Activated T-cell treated with anti-CD3 and anti-CD28 coated beads for 24 hours (primary cell): ENCODE data around the gene RSPRY1.
"Not testable (repeated sequence)": the region's sequence is repeated elsewhere in the genome, so short reads cannot be mapped to it uniquely, and the experiment has no call there.

Experiments
- DNase-seq: peaks from one replicate; pipeline ENCODE4 v3.0.0-alpha.2; 2020; ENCODE audit warnings: low read depth

The RSPRY1 gene

DNA sequence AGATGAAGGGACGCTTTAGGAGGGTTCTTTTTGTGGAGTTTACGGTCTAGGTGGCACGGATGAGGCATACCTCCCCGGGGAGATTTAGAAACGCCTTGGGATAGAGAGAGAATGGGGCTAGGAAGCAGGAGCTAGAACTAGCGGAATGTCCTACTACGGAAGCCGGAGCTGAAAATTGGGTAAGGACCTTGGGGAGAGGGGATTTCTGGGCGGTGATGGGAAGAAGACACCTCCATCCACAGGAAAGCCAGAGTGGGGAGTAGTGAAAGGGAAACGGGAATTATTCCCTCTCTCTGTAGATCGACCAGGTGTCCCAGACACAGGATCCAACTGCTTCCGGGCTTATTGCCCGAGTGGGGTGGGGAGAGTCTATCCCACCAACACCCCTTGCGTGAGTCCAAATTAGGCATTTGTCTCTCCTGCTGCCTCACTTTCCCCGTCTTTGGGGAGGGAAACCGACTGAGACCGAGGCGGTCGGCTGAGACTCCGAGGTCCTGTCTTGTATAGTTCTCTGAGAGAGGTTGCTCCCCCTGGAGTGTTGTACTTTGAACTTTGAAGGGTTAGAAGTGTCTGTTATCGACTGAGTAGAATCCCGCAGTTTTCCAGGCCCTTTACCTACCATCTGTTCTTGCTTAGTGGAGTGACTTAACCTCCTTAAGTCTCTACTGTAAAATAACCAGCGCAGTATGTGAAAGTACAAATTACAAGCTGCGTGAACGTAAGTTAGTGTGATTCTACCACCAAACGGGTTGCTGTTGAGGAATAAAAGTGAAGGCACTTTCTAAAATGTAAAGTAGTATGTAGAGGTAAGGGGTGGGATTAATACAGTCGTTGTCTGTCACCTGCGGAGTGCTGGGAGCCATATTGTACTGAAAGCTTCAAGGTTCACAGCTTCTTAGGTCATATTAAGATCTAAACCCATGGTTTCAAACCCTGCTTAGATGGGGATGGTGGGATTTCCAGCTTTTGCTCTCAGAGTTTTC, 1.0 kb downstream of the RSPRY1 start:
- DNase-seq, result no peak

- not testable (repeated sequence) for DNase-seq
Observed at GRCh38 chr16:57187902-57188710, 2.0 kb downstream of the RSPRY1 start.

DNA sequence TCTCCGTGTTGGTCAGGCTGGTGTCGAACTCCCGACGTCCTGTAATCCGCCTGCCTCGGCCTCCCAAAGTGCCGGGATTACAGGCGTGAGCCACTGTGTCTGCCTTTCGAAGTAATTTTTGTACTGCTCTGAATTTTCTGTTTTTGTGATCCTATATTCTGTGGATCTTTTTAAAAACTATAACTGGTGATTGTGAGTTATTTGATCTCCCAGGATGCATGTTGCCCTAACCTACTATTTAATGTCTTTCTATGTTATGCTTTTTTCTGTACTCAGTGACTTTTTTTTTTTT, 2.5 kb downstream of the RSPRY1 start:
- no peak for DNase-seq

DNA sequence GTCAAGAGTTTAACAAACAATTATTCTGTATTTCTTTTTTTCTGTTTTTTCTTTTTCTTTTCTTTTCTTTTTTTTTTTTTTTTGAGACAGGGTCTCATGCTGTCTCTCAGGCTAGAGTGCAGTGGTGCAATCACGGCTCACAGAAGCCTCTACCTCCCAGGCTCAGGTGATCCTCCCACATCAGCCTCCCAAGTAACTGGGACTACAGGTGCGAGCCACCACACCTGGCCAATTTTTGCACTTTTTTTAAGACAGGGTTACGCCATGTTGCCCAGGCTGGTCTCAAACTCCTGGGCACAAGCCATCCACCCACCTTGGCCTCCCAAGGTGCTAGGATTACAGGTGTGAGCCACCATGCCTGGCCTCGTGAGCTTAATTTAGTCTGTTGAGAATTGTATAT, 3.4 kb downstream of the RSPRY1 start:
- DNase-seq, result not testable (repeated sequence)

- DNase-seq, result no peak
Observed at GRCh38 chr16:57190136-57190535, 4.0 kb downstream of the RSPRY1 start.

GRCh38 chr16:57191056-57191571, 5.0 kb downstream of the RSPRY1 start:
- no peak for DNase-seq

DNA sequence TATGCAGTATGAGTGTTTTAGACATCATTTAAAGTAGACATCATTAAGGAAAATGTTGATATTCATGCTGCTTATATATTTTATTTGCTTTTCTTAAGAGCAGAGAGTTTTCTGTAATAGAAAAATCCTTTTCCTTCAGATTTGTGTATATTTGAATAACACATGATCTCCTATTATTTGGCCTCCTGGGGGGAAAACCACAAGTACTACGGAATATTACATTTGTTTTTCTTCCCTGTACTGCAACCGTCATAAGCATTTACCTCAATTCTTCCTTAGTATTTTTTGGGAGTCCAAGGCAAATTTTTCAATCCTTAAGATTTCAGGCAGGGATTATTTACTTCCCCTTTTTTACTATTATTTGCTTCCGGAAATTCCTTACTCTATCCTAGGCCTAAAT, 6.0 kb downstream of the RSPRY1 start:
- no peak for DNase-seq

DNA sequence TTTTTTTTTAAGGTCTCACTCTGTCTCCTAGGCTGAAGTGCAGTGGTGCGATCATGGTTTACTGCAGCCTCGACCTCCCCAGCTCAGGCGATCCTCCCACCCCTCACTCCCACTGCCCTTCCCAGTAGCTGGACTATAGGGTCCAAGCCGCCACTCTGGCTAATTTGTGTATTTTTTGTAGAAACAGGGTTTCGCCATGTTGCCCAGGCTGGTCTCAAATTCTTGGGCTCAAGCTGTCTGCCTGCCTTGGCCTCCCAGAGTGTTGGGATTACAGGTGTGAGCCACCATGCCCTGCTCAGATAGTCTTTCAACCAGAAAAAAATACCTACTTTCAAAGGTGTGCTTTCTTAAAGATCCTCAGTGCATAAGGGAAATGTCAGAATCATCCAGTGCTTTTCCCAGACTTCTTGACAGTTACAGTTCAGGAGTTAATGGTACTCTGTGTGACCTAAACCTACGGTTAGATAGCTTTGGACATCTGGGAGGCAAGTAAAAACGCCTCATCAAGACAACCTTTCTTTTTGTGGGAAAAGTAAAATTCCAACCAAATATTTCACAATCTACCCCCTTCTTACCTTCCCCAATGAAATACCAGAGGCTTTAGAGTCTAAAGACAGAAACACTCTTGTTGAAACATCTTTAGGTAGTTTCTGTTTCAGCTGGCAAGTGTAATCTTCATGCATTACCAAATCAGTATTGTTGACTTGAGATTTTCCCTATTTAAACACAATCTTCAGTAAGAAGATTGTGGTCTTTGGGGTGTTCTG, 6.8 kb downstream of the RSPRY1 start:
- no peak for DNase-seq

DNA sequence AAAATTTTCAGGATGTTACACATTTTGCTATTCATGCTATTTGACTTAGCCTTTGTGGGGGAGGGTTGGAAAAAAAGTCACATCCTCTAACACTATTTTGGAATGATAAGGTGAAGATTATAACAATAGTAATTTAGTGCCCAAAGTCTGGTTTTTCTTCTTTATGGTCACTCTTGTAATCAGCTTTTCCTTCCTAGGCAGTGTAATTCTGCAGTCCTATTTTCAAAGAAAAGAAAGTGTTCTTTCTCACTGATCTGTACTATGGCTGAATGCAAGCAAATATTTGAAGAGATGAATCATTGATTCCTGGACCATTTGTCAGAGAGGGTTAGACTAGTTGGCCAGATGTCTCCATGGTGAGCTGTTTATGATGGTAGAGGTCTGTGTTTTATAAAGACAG, 8.4 kb downstream of the RSPRY1 start:
- DNase-seq, result no peak

- DNase-seq, result no peak
Observed at GRCh38 chr16:57196286-57196685, 10.2 kb downstream of the RSPRY1 start.

DNA sequence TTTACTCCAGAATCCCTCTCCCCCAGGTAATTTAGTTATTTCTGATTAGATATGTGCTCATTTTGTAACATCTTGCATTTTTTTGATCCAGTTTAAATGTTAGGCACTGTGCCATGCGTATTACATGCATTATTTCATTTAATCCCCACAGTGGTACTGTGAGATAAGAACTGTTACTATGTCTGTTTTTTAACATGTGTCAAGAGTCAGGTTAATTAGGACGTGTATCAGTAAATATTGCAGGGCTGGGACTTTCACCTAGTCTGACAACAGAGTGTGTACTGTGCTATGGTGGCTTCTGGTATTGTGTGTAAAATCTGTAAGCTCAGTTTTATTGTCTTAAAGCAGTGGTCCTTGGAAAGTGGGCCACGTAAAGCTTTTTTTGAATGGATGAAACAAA, 10.6 kb downstream of the RSPRY1 start:
- no peak for DNase-seq

- DNase-seq, result not testable (repeated sequence)
Observed at GRCh38 chr16:57200321-57200720, 14.2 kb downstream of the RSPRY1 start.

- DNase-seq, result not testable (repeated sequence)
Observed at GRCh38 chr16:57200926-57201325, 14.8 kb downstream of the RSPRY1 start.

GRCh38 chr16:57202095-57202886, 16.2 kb downstream of the RSPRY1 start:
- DNase-seq, result no peak

GRCh38 chr16:57203451-57203850, 17.3 kb downstream of the RSPRY1 start:
- no peak for DNase-seq

DNA sequence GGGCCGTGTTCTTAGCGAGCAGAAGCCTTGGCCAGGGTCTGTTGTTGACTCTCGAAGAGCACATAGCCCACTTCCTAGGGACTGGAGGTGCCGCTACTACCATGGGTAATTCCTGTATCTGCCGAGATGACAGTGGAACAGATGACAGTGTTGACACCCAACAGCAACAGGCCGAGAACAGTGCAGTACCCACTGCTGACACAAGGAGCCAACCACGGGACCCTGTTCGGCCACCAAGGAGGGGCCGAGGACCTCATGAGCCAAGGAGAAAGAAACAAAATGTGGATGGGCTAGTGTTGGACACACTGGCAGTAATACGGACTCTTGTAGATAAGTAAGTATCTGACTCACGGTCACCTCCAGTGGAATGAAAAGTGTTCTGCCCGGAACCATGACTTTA, 18.5 kb downstream of the RSPRY1 start:
- DNase-seq, result no peak

DNA sequence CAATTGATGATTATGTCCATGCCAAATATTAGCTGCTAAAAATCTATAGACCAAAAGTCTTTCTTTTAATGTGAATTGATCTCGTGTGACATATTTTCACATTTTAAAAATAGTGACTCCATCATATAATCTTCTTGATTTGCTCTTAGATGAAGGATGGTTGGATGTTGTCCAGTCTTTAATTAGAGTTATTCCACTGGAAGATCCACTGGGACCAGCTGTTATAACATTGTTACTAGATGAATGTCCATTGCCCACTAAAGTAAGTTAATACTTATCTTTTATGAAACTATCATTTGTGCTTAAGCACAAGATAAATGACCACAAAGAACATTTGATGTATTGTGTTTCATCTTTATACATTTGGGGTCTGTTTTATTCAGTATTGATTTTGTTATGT, 22.8 kb downstream of the RSPRY1 start:
- no peak for DNase-seq

- no peak for DNase-seq
Observed at GRCh38 chr16:57209780-57210179, 23.7 kb downstream of the RSPRY1 start.

GRCh38 chr16:57213462-57213861, 27.3 kb downstream of the RSPRY1 start:
- DNase-seq, result no peak

DNA sequence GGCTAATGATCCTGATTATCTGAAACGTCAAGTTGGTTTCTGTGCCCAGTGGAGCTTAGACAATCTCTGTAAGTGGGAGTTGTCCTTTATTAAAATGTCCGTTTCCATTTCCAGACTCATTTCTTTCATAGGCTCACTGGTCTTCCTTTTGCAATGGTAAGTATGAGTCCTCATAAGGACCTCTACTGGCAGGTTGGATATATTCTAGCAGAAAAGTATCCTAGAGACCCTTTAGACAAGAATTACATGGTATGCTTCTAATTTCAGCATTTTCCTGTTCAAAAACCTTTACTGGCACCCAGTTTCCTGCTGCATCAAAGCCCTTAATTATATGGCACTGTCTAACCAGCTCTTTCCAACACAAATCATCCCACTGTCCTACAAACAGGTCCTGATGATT, 30.8 kb downstream of the RSPRY1 start:
- no peak for DNase-seq

DNA sequence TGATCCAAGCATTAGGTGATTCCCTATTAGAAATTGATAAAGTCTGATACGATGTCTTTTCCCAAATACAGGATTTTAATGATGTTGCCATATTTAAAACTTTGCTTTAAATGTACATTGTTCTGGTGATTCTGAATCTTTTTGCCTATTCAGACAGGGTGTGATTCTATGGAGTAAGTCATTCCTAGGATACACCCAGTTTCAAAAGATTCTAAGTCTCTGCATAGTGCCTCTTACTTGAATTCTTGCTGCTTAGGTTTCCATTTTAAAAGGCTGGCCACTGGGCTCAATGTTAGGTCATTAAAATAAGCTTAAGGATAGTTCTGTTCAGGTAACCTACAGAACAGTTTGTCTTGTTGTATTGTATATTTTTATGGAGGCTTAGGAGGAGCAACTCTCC, 36.9 kb downstream of the RSPRY1 start:
- no peak for DNase-seq
